ENCODE results near the gene SERGEF.

SERGEF gene

DNA sequence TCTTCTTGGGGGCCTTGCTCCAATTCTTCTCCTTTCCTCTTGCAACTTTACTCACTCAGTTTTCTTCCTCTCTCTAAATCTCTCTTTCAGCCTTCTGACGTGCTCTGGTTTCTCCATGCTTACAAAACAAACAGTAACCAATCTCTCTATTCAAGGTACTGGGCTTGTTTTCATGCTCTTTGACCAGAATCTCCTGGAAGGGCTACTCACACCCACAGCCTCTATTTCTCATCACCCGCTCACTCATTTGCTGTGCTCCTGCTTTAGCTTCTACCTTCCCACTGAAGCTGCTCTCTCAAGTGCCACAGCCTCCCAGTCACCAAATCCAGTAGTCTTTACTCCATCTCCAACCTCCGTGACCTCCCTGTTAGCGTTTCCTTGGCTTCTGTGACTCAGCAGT, 60.4 kb downstream of the SERGEF start:
- no peak for DNase-seq (ENCODE audit: low read depth in 2 of 3, low spot score in 2 of 3)

- DNase-seq (ENCODE audit: low read depth in 2 of 3, low spot score in 2 of 3), result no peak
These were observed 61.0 kb downstream of the SERGEF start for GRCh38 chr11:17951685-17952388.

- DNase-seq (ENCODE audit: low read depth in 2 of 3, low spot score in 2 of 3), result no peak
These were observed 62.2 kb downstream of the SERGEF start for GRCh38 chr11:17950644-17951043.

- DNase-seq (ENCODE audit: low read depth in 2 of 3, low spot score in 2 of 3), result no peak
These were observed 64.6 kb downstream of the SERGEF start for GRCh38 chr11:17948296-17948695.

GRCh38 chr11:17939542-17939941, 73.3 kb downstream of the SERGEF start:
- DNase-seq (ENCODE audit: low read depth in 2 of 3, low spot score in 2 of 3), result no peak

DNA sequence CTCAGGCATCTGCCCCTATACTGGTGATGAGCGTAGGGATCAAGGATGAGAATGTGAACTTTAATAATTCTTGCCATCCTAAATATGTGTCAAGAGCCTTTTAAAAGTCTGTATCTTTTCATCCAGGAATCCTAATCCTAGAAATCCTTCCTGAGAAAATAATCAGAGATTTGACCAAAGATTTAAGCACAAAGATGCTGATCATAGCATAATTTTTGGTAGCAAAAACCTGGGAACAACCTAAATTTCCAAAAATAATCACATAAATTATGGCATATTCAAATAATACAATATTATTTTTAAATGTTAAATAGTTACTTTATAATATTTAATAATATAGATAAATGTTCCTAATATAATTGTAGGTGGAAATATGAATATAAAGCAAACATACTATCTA, 76.1 kb downstream of the SERGEF start:
- DNase-seq (ENCODE audit: low read depth in 2 of 3, low spot score in 2 of 3), result no peak

DNA sequence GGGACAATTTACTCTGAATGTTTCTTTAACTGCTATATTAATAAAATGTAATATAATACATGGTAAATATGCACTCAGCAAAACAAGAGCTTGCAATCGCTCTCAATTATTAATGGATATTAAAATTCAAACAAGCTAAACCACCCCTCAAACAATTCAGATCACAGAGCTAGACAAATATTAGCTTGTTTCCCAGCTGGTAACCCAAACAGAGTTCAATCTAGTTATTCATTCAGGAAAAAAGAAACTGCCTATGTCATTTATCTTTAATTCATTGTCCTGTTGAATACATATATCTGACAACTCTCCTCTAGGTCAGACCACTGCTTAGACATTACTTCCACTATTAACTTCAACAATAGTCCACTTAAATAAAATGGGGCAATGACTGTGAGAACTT, 78.7 kb downstream of the SERGEF start:
- DNase-seq (ENCODE audit: low read depth in 2 of 3, low spot score in 2 of 3), result no peak

- DNase-seq (ENCODE audit: low read depth in 2 of 3, low spot score in 2 of 3), result no peak
These were observed 79.1 kb downstream of the SERGEF start for GRCh38 chr11:17933708-17934107.

- DNase-seq (ENCODE audit: low read depth in 2 of 3, low spot score in 2 of 3), result no peak
These were observed 80.4 kb downstream of the SERGEF start for GRCh38 chr11:17932472-17932871.

GRCh38 chr11:17931595-17931994, 81.3 kb downstream of the SERGEF start:
- no peak for DNase-seq (ENCODE audit: low read depth in 2 of 3, low spot score in 2 of 3)

- no peak for DNase-seq (ENCODE audit: low read depth in 2 of 3, low spot score in 2 of 3)
These were observed 82.2 kb downstream of the SERGEF start for GRCh38 chr11:17930544-17931125.

- no peak for DNase-seq (ENCODE audit: low read depth in 2 of 3, low spot score in 2 of 3)
These were observed 83.7 kb downstream of the SERGEF start for GRCh38 chr11:17929171-17929570.

GRCh38 chr11:17927681-17928343, 85.0 kb downstream of the SERGEF start:
- DNase-seq (ENCODE audit: low read depth in 2 of 3, low spot score in 2 of 3), result no peak

- DNase-seq (ENCODE audit: low read depth in 2 of 3, low spot score in 2 of 3), result no peak
These were observed 85.8 kb downstream of the SERGEF start for GRCh38 chr11:17927041-17927440.

DNA sequence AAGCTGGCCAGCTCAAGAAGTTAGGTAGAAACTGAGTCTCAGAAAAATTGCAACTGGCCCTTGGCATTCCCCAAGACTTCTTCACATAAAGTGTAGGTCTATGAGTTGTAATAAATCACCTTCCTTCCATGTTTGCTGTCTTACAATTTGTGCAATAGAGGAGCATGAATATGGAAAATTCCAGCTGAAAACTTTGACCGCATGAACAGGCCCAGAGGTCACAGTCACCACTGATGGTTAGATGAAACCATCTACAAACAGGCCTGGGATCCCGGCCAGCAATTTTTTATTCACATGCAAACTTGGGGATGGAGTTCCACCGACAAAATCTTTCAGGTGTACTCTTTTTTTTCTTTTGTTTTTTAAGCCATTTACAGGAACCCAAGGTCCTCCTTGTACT, 88.1 kb downstream of the SERGEF start:
- DNase-seq (ENCODE audit: low read depth in 2 of 3, low spot score in 2 of 3), result no peak

DNA sequence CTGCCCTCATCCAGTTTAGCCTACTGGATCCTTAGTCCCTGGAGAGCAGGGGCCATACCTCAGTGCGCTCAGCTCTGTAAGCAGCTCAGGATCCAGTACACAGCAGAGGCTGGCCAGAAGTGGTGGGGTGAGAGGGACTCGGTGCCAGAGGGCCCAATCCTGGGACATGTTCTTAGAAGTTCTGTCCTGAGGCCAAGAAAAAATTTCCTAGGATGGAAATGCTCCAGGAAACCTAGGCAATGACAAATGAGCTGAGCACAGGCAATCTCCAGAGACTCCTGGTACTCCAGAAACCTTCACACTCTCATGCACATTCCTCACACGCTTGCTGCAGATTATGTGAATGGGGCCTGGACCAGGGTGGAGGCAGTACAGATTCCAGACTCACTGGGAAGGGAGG, 89.6 kb downstream of the SERGEF start:
- no peak for DNase-seq (ENCODE audit: low read depth in 2 of 3, low spot score in 2 of 3)

DNA sequence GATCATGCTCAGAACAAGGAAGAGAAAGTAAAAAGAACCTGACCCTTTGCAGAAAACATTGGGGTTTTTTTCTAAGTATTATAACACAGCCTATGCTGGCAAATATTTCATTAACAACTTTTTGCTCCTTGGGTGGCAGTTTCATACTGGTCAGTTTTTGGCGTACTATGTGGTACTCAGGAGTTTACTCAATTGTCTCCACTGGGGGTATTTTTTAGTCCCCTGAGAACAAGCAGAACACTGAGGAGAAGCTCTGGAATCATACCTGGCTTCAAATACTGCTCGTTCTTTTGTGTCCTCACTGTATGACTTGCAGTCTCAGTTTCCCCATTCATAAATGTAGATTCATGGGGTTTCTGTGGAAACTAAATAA, 90.4 kb downstream of the SERGEF start:
- no peak for DNase-seq (ENCODE audit: low read depth in 2 of 3, low spot score in 2 of 3)

- DNase-seq (ENCODE audit: low read depth in 2 of 3, low spot score in 2 of 3), result no peak
These were observed 91.0 kb downstream of the SERGEF start for GRCh38 chr11:17921659-17922415.

GRCh38 chr11:17918049-17918605, 94.7 kb downstream of the SERGEF start:
- DNase-seq (ENCODE audit: low read depth in 2 of 3, low spot score in 2 of 3), result no peak

DNA sequence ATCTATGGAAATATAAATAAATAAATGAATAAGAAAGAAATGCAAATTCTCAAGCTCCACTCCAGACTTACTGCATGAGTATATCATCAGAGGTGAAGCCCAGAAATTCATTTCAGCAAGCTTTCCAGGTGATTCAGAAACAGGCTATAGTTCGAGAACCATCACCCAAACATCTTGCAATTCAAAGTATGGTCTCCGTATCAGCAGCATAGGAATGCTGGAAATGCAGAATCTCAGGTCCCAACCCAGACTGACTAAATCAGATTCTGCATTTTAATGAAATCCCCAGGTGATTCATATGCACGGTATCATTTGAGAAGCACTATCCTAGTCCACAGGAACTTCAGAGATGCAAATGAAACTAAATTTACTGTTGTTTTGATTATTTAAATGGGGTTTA, 95.3 kb downstream of the SERGEF start:
- no peak for DNase-seq (ENCODE audit: low read depth in 2 of 3, low spot score in 2 of 3)

DNA sequence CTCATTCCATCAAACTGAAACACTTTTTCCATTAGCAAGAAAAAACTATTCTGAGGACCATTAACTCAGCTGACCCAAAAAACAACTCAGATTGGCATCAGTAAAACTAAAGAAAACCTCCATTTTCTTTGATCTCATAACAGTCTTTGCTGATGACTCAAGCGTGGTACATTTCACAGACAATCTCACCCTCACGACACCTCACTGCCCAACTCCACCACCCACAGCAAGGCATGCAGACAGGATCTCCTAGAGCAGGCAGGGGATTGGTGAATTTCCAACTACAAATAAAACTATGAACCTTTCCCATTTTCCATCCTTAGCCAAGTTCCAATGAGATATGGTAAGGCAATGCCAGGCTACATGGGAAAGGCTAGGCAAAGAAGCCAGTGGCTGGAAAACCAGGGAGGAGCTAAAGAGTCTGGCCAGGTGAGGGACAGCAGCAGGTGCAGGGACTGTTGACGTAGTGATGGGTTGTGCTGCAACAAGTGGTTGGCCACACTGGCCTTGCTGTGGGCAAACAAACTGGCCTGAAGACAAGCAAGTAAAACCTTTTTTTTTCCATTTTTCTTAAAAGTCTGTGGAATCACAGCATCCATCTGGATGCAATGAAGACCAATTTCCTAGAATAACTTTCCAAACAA, 97.2 kb downstream of the SERGEF start:
- DNase-seq (ENCODE audit: low read depth in 2 of 3, low spot score in 2 of 3), result no peak

All from activated CD8-positive, alpha-beta memory T cell treated with anti-CD3 and anti-CD28 coated beads for 48 hours (primary cell).